Tibial artery (tissue), 4 donors: Measurements from ENCODE around the gene HOXD10.

Experiments used
- DNase-seq, 2 donors: peaks; one replicate each; pipeline ENCODE4 v3.0.0-alpha.2; 2019
- H3K27ac ChIP-seq, 2 donors: fragments of 200-600 bp; sonication (generic) in 1 of 2; 1 replicate in 1 of 2; 2 replicates in 1 of 2; pipeline ENCODE4 v1.5.1; 2018 to 2019; ENCODE audit warnings: mild to moderate bottlenecking in 1 of 2
- H3K27me3 ChIP-seq, 2 donors: fragments of 200-600 bp; sonication (generic) in 1 of 2; one replicate each; pipeline versions ENCODE4 v1.5.1 to v1.6.0; 2016 to 2019
- H3K36me3 ChIP-seq, 3 donors: fragments of 200-600 bp; sonication (generic) in 2 of 3; one replicate each; pipeline ENCODE4 v1.5.1; 2016 to 2019; ENCODE audit warnings: mild to moderate bottlenecking in 2 of 3
- H3K4me1 ChIP-seq, 4 donors: fragments of 200-600 bp; sonication (generic) in 2 of 4; 1 replicate in 3 of 4; 2 replicates in 1 of 4; pipeline ENCODE4 v1.5.1; 2016 to 2019
- H3K4me3 ChIP-seq, 2 donors: fragments of 200-600 bp; sonication (generic) in 1 of 2; 1 replicate in 1 of 2; 2 replicates in 1 of 2; pipeline ENCODE4 v1.5.1; 2018 to 2019; ENCODE audit warnings: mild to moderate bottlenecking in 2 of 2
- H3K9me3 ChIP-seq, 3 donors: fragments of 200-600 bp; sonication (generic) in 1 of 3; one replicate each; pipeline ENCODE4 v1.5.1; 2016 to 2019
- intact Hi-C: fragments of 100-400 bp; cut with DNase I; formaldehyde crosslinking; loops from one replicate; pipeline ENCODE4 v1.15.0; 2023; ENCODE audit warnings: low total_unique reads
- TF ChIP-seq, protein P1 (sequence below), 2 experiments: fragments of 200-600 bp in 1 of 2; fragments of 450-650 bp in 1 of 2; IDR thresholded peaks; one replicate each; pipeline ENCODE4 v1.5.1; 2017 to 2019; ENCODE audit warnings: antibody characterized with exemption in 2 of 2, mild to moderate bottlenecking in 1 of 2, moderate library complexity in 1 of 2

HOXD10 gene

DNA sequence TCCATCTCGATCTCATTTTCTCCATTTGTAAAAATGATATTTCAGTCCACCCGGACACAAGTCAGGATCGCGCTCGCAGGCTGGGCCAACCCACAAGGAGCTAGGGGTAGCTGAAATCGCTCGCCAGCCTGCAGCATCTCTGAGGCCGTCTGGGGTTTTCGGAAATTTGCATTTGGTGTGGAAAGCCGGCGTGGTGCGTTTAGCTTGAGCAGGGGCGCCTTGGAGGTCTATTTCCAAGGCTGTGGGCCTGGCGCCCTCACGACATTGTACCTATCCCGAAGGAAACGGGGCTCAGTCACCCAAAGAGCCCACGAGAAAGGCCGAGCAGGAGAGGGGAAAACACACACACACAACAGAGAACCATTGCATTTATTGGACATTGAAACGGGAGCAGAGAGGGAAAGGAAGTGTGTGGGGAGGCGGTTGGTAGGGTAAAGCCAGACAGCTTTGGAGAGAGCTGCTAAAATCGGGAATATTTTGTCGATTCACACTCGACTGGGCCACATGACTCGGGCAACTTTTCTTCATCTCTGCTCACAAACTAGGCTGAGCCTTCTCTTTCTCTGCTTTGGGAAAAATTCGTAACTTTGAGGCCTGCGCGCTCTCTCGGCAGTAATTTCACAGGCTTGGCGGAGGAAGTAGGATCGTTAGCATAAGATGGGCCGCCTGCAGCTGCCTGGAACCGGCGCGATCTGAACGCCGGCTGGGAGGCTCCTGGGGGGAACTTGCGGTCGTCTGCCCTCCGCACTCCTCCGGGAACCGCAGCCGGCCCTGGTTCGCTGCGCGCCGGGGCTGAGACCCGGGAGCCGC, 11.8 kb downstream of the HOXD10 start:
- intact Hi-C loops = loop anchor here (5.0 kb wide), 2 partner anchors 329 to 509 kb away; no protein-coding TSS in a partner anchor
- Histone ChIP-seq H3K36me3 (no peaks in the 10 kb centered on the region), H3K4me1 (peaks cover 0 to 48% (median 25%) of the 10 kb centered on the region in 4 donors), H3K4me3 (peak overlapping the region; percentile 60 to 72), H3K27ac (peak overlapping the region; percentile 79 to 95), H3K27me3 (peaks cover 0 to 68% of the 10 kb centered on the region in 2 donors), H3K9me3 (no peaks in the 10 kb centered on the region)
- no peak for DNase-seq
- TF ChIP-seq, protein P1, sequence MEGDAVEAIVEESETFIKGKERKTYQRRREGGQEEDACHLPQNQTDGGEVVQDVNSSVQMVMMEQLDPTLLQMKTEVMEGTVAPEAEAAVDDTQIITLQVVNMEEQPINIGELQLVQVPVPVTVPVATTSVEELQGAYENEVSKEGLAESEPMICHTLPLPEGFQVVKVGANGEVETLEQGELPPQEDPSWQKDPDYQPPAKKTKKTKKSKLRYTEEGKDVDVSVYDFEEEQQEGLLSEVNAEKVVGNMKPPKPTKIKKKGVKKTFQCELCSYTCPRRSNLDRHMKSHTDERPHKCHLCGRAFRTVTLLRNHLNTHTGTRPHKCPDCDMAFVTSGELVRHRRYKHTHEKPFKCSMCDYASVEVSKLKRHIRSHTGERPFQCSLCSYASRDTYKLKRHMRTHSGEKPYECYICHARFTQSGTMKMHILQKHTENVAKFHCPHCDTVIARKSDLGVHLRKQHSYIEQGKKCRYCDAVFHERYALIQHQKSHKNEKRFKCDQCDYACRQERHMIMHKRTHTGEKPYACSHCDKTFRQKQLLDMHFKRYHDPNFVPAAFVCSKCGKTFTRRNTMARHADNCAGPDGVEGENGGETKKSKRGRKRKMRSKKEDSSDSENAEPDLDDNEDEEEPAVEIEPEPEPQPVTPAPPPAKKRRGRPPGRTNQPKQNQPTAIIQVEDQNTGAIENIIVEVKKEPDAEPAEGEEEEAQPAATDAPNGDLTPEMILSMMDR (IDR thresholded peaks at IDR 0.05) = no peak

DNA sequence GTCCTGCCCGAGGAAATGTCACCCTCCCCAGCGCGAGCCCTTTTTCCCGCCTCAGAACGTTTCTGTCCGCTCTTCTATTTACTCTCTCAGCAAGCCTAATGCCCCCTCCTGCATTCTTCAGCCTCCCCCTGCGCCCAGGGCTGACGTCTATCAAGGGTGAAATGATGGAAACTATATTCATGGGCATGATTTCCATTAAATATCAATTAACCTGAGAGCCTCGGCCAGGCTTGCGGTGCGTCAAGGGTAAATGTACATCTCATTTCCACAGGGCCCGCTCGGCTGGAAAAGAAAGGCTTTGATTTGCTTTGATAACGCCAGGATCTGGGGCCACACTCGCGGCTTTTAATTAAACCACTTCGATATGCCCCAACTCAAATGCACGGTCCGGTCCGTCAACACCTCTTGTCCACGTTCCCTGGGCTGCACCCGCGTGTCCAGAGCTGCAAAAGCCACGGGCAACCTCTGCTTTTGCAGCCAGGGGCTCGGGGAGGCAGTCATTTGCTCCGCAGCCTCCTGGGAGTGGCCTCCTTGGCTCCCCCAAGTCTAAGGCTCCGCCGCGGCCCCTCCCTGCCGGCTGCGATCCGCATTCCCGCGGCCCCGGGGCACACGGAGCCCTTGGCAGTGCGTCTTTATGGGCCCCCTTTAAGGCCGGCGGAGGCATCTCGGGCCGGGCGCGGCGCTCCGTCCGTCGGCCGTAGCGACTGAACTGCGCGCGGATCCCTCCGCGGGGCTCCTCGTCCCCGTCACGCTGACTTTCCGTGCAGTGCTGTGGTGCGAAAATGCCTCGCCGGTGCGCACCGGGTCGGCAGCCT, 12.6 kb downstream of the HOXD10 start, which contains the start of gene HOXD8:
TSS of gene HOXD8 (plus strand) at position 724 of the 815 bp plus-strand sequence. CDS start 662 bp downstream, outside the sequence.
- TF ChIP-seq, protein P1 (IDR thresholded peaks at IDR 0.05) = no peak
- H3K27me3 ChIP-seq = peaks cover 0 to 61% of the 10 kb centered on the region in 2 donors

DNA sequence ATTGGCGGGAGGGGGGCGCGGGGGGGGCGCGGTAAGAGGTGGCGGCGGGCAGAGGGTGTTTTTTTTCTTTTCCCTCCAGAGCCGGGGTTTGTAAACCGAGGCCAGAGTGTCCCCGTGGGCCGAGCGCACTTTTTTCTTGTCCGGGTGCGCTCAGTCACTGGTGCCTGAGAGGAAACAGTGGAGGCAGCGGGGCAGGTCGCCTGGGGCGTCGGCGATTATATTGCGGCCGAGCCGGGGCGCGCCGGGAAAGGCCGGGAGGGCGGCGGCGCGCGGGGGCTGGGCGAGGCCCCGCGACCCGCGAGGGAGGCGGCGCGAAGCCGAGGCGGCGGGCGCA, 13.2 kb downstream of the HOXD10 start:
- no peak for DNase-seq
- Histone ChIP-seq H3K9me3 (no peaks in the 10 kb centered on the region), H3K27ac (peak overlapping the region; percentile 79 to 95), H3K4me1 (peaks cover 0 to 49% (median 24%) of the 10 kb centered on the region in 4 donors), H3K27me3 (peaks cover 0 to 55% of the 10 kb centered on the region in 2 donors), H3K4me3 (peak overlapping the region; percentile 60 to 72), H3K36me3 (no peaks in the 10 kb centered on the region)
- TF ChIP-seq, protein P1 (IDR thresholded peaks at IDR 0.05) = no peak
- intact Hi-C loops = loop anchor here (5.0 kb wide), 2 partner anchors 328 to 508 kb away; no protein-coding TSS in a partner anchor

More for the DNA sequence above, 12.6 kb downstream of the HOXD10 start, which contains the start of gene HOXD8:
- H3K4me3 ChIP-seq = peak within 1 kb of the TSS; percentile 60 to 72
- DNase-seq = peak in 1 of 2 donors; percentile 85
- no peaks in the 10 kb centered on the region for H3K36me3 ChIP-seq
- intact Hi-C loops = loop anchor here (5.0 kb wide), 2 partner anchors 328 to 508 kb away; no protein-coding TSS in a partner anchor
- H3K27ac ChIP-seq = peak within 1 kb of the TSS; percentile 79 to 95
- H3K4me1 ChIP-seq = peaks cover 0 to 49% (median 24%) of the 10 kb centered on the region in 4 donors
- H3K9me3 ChIP-seq = no peaks in the 10 kb centered on the region

DNA sequence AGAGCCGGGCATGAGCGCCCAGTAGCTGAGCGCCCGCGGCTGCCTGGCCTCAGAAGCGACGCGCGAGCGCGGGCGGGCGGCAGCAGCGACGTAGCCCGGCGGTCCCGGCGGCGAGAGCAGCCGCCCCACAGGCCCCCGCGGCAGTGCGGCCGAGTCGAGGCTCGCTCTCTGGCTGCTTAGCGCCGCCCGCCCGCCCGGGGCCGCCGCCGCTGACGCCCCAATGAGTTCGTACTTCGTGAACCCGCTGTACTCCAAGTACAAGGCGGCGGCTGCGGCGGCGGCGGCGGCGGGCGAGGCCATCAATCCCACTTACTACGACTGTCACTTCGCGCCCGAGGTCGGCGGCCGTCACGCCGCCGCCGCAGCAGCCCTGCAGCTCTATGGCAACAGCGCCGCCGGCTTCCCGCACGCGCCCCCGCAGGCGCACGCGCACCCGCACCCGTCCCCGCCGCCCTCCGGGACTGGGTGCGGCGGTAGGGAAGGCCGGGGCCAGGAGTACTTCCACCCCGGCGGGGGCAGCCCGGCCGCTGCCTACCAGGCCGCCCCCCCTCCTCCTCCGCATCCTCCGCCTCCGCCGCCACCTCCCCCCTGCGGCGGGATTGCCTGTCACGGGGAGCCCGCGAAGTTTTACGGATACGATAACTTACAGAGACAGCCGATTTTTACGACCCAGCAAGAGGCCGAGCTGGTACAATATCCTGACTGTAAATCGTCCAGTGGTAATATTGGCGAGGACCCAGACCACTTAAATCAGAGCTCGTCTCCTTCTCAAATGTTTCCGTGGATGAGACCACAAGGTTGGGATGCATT, 13.8 kb downstream of the HOXD10 start:
- H3K36me3 ChIP-seq = no peaks in the 10 kb centered on the region
- peak overlapping the region; percentile 60 to 72 for H3K4me3 ChIP-seq
- peaks cover 0 to 49% (median 28%) of the 10 kb centered on the region in 4 donors for H3K4me1 ChIP-seq
- H3K27me3 ChIP-seq = peaks cover 0 to 50% of the 10 kb centered on the region in 2 donors
- intact Hi-C loops = no loop called here
- peak overlapping the region; percentile 79 to 95 for H3K27ac ChIP-seq
- TF ChIP-seq, protein P1 (IDR thresholded peaks at IDR 0.05) = no peak
- DNase-seq = no peak
- no peaks in the 10 kb centered on the region for H3K9me3 ChIP-seq
